Astrocyte (in vitro differentiated cells and primary cell): ENCODE data around the gene WDR86.

Experiments used
- CTCF ChIP-seq: IDR thresholded peaks from 2 replicates; pipeline ENCODE4 v1.5.1; 2011; ENCODE audit warnings: low read depth, mild to moderate bottlenecking, inconsistent platforms, low read length, moderate library complexity; ENCODE audit not compliant: insufficient read depth
- EZH2 ChIP-seq: IDR thresholded peaks from 2 replicates; pipeline ENCODE4 v1.6.1; 2012; ENCODE audit warnings: mild to moderate bottlenecking, low read length, inconsistent platforms; ENCODE audit not compliant: insufficient read depth

- TF ChIP-seq CTCF (no peak), EZH2 (no peak)
These were observed 43.5 kb downstream of the WDR86 start for GRCh38 chr7:151366166-151366879.
